ENCODE results near the gene PRKG1. TPM values are rescaled to one million over a fixed set of nuclear protein-coding genes. Genes with fewer than 3 reads are reported as not detected.

The PRKG1 gene
- total and polyA plus RNA-seq, 2 of the 8 experiments (the other 6 are each of a cell fraction or from before 2014, with no cell fraction given): 4.2 to 15.2 TPM

GRCh38 chr10:51696251-51696650, 622.0 kb downstream of the PRKG1 start (continued):
- TF ChIP-seq CHD7 (IDR thresholded peaks at IDR 0.05; ENCODE audit: insufficient replicate concordance, low read length) (no peak), POU5F1 (IDR thresholded peaks at IDR 0.05; ENCODE audit: low read depth, low read length) (no peak), KDM5A (IDR thresholded peaks at IDR 0.05; ENCODE audit: low read length) (no peak), BCL11A (IDR thresholded peaks at IDR 0.05; ENCODE audit: low read depth in 2 of 2, low read length in 2 of 2) (no peak), TAF1 (IDR thresholded peaks at IDR 0.05; ENCODE audit: low read depth, low read length) (no peak), JUN (IDR thresholded peaks at IDR 0.05; ENCODE audit: low read depth, low read length) (no peak), HDAC2 (IDR thresholded peaks at IDR 0.05; ENCODE audit: borderline replicate concordance in 1 of 2, low read depth in 2 of 2, low read length in 2 of 2) (no peak), BACH1 (IDR thresholded peaks at IDR 0.05; ENCODE audit: low read length) (no peak), EZH2 (IDR thresholded peaks at IDR 0.05; ENCODE audit: low read depth, low read length, severe bottlenecking) (no peak)

Data from H1 (cell line).